ENCODE data around the gene MYOG.

Gene MYOG

GRCh38 chr1:203055161-203055799 lies 30.5 kb downstream of the MYOG start:
- WGBS (ENCODE audit: insufficient coverage, insufficient read length) = no CpG with 5 or more reads among the region's 24 CpGs
- H3K36me3 ChIP-seq (ENCODE audit: control insufficient read depth, insufficient read depth, low read length) = no peaks in the 10 kb centered on the region; the same call in 1 of the 2 replicates

GRCh38 chr1:203054642-203055041 lies 31.2 kb downstream of the MYOG start:
- Histone ChIP-seq H3K9me3 (ENCODE audit: control insufficient read depth, insufficient read depth, low read length) (no peaks in the 10 kb centered on the region), H3K4me3 (ENCODE audit: low read length) (no peak overlapping the region), H3K27me3 (ENCODE audit: control insufficient read depth, insufficient read depth, low read length) (no peaks in the 10 kb centered on the region), H3K4me1 (ENCODE audit: control insufficient read depth, insufficient read depth, low read length) (peaks cover 20% of the 10 kb centered on the region), H3K27ac (ENCODE audit: low read length) (no peak overlapping the region), H3K36me3 (ENCODE audit: control insufficient read depth, insufficient read depth, low read length) (no peaks in the 10 kb centered on the region)
- no peak for DNase-seq (ENCODE audit: low read depth, low spot score)
- no CpG with 5 or more reads among the region's 5 CpGs for WGBS (ENCODE audit: insufficient coverage, insufficient read length)

More at GRCh38 chr1:203055161-203055799, 30.5 kb downstream of the MYOG start:
- Histone ChIP-seq H3K4me1 (ENCODE audit: control insufficient read depth, insufficient read depth, low read length) (peaks cover 20% of the 10 kb centered on the region), H3K27me3 (ENCODE audit: control insufficient read depth, insufficient read depth, low read length) (no peaks in the 10 kb centered on the region), H3K27ac (ENCODE audit: low read length) (no peak overlapping the region), H3K9me3 (ENCODE audit: control insufficient read depth, insufficient read depth, low read length) (no peaks in the 10 kb centered on the region), H3K4me3 (ENCODE audit: low read length) (no peak overlapping the region)
- peak; percentile 63 for DNase-seq (ENCODE audit: low read depth, low spot score)

GRCh38 chr1:203054184-203054583 lies 31.6 kb downstream of the MYOG start:
- peaks cover 20% of the 10 kb centered on the region for H3K4me1 ChIP-seq (ENCODE audit: control insufficient read depth, insufficient read depth, low read length)

GRCh38 chr1:203052601-203053000 lies 33.2 kb downstream of the MYOG start:
- Histone ChIP-seq H3K4me3 (ENCODE audit: low read length) (no peak overlapping the region), H3K27ac (ENCODE audit: low read length) (no peak overlapping the region), H3K36me3 (ENCODE audit: control insufficient read depth, insufficient read depth, low read length) (no peaks in the 10 kb centered on the region), H3K27me3 (ENCODE audit: control insufficient read depth, insufficient read depth, low read length) (no peaks in the 10 kb centered on the region), H3K4me1 (ENCODE audit: control insufficient read depth, insufficient read depth, low read length) (peaks cover 25% of the 10 kb centered on the region), H3K9me3 (ENCODE audit: control insufficient read depth, insufficient read depth, low read length) (no peaks in the 10 kb centered on the region)
- DNase-seq (ENCODE audit: low read depth, low spot score) = no peak
- WGBS (ENCODE audit: insufficient coverage, insufficient read length) = no CpG with 5 or more reads among the region's 3 CpGs

More at GRCh38 chr1:203054184-203054583, 31.6 kb downstream of the MYOG start:
- no peaks in the 10 kb centered on the region for H3K36me3 ChIP-seq (ENCODE audit: control insufficient read depth, insufficient read depth, low read length)
- no peak for DNase-seq (ENCODE audit: low read depth, low spot score)
- no peak overlapping the region for H3K27ac ChIP-seq (ENCODE audit: low read length)
- no peaks in the 10 kb centered on the region for H3K27me3 ChIP-seq (ENCODE audit: control insufficient read depth, insufficient read depth, low read length)
- H3K4me3 ChIP-seq (ENCODE audit: low read length) = no peak overlapping the region
- no peaks in the 10 kb centered on the region for H3K9me3 ChIP-seq (ENCODE audit: control insufficient read depth, insufficient read depth, low read length)
- WGBS (ENCODE audit: insufficient coverage, insufficient read length) = no CpG with 5 or more reads among the region's 1 CpG

GRCh38 chr1:203051841-203052324 lies 33.9 kb downstream of the MYOG start:
- no CpG with 5 or more reads among the region's 20 CpGs for WGBS (ENCODE audit: insufficient coverage, insufficient read length)
- peaks cover 25% of the 10 kb centered on the region for H3K4me1 ChIP-seq (ENCODE audit: control insufficient read depth, insufficient read depth, low read length)
- H3K27ac ChIP-seq (ENCODE audit: low read length) = no peak overlapping the region
- no peak overlapping the region for H3K4me3 ChIP-seq (ENCODE audit: low read length)
- no peaks in the 10 kb centered on the region for H3K36me3 ChIP-seq (ENCODE audit: control insufficient read depth, insufficient read depth, low read length)
- H3K9me3 ChIP-seq (ENCODE audit: control insufficient read depth, insufficient read depth, low read length) = no peaks in the 10 kb centered on the region
- DNase-seq (ENCODE audit: low read depth, low spot score) = no peak
- H3K27me3 ChIP-seq (ENCODE audit: control insufficient read depth, insufficient read depth, low read length) = no peaks in the 10 kb centered on the region

- no peak overlapping the region for H3K27ac ChIP-seq (ENCODE audit: low read length)
- no peaks in the 10 kb centered on the region for H3K36me3 ChIP-seq (ENCODE audit: control insufficient read depth, insufficient read depth, low read length)
- no CpG with 5 or more reads among the region's 4 CpGs for WGBS (ENCODE audit: insufficient coverage, insufficient read length)
- H3K4me1 ChIP-seq (ENCODE audit: control insufficient read depth, insufficient read depth, low read length) = peaks cover 23% of the 10 kb centered on the region
- no peaks in the 10 kb centered on the region for H3K27me3 ChIP-seq (ENCODE audit: control insufficient read depth, insufficient read depth, low read length)
- H3K4me3 ChIP-seq (ENCODE audit: low read length) = no peak overlapping the region
- DNase-seq (ENCODE audit: low read depth, low spot score) = no peak
- no peaks in the 10 kb centered on the region for H3K9me3 ChIP-seq (ENCODE audit: control insufficient read depth, insufficient read depth, low read length)
Measured at GRCh38 chr1:203050826-203051225, 35.0 kb downstream of the MYOG start.

- Histone ChIP-seq H3K36me3 (ENCODE audit: control insufficient read depth, insufficient read depth, low read length) (no peaks in the 10 kb centered on the region), H3K9me3 (ENCODE audit: control insufficient read depth, insufficient read depth, low read length) (no peaks in the 10 kb centered on the region), H3K27ac (ENCODE audit: low read length) (no peak overlapping the region), H3K4me3 (ENCODE audit: low read length) (no peak overlapping the region), H3K4me1 (ENCODE audit: control insufficient read depth, insufficient read depth, low read length) (peaks cover 16% of the 10 kb centered on the region), H3K27me3 (ENCODE audit: control insufficient read depth, insufficient read depth, low read length) (no peaks in the 10 kb centered on the region)
- DNase-seq (ENCODE audit: low read depth, low spot score) = no peak
- WGBS (ENCODE audit: insufficient coverage, insufficient read length) = no CpG with 5 or more reads among the region's 14 CpGs
Measured at GRCh38 chr1:203049576-203050180, 36.1 kb downstream of the MYOG start.

GRCh38 chr1:203049077-203049476 lies 36.7 kb downstream of the MYOG start:
- no peaks in the 10 kb centered on the region for H3K9me3 ChIP-seq (ENCODE audit: control insufficient read depth, insufficient read depth, low read length)
- H3K27ac ChIP-seq (ENCODE audit: low read length) = no peak overlapping the region
- H3K4me1 ChIP-seq (ENCODE audit: control insufficient read depth, insufficient read depth, low read length) = peaks cover 13% of the 10 kb centered on the region
- no peak overlapping the region for H3K4me3 ChIP-seq (ENCODE audit: low read length)
- H3K27me3 ChIP-seq (ENCODE audit: control insufficient read depth, insufficient read depth, low read length) = no peaks in the 10 kb centered on the region
- H3K36me3 ChIP-seq (ENCODE audit: control insufficient read depth, insufficient read depth, low read length) = no peaks in the 10 kb centered on the region
- no CpG with 5 or more reads among the region's 4 CpGs for WGBS (ENCODE audit: insufficient coverage, insufficient read length)
- DNase-seq (ENCODE audit: low read depth, low spot score) = no peak

- H3K4me3 ChIP-seq (ENCODE audit: low read length) = no peak overlapping the region
- no CpG with 5 or more reads among the region's 23 CpGs for WGBS (ENCODE audit: insufficient coverage, insufficient read length)
- no peaks in the 10 kb centered on the region; the same call in 1 of the 2 replicates for H3K36me3 ChIP-seq (ENCODE audit: control insufficient read depth, insufficient read depth, low read length)
- H3K27me3 ChIP-seq (ENCODE audit: control insufficient read depth, insufficient read depth, low read length) = no peaks in the 10 kb centered on the region
- peaks cover 9% of the 10 kb centered on the region for H3K4me1 ChIP-seq (ENCODE audit: control insufficient read depth, insufficient read depth, low read length)
- DNase-seq (ENCODE audit: low read depth, low spot score) = no peak
- H3K27ac ChIP-seq (ENCODE audit: low read length) = no peak overlapping the region
- H3K9me3 ChIP-seq (ENCODE audit: control insufficient read depth, insufficient read depth, low read length) = no peaks in the 10 kb centered on the region
Measured at GRCh38 chr1:203048555-203049051, 37.2 kb downstream of the MYOG start.

- Histone ChIP-seq H3K4me3 (ENCODE audit: low read length) (no peak overlapping the region), H3K27ac (ENCODE audit: low read length) (no peak overlapping the region), H3K4me1 (ENCODE audit: control insufficient read depth, insufficient read depth, low read length) (peaks cover 8% of the 10 kb centered on the region), H3K36me3 (ENCODE audit: control insufficient read depth, insufficient read depth, low read length) (no peaks in the 10 kb centered on the region; the same call in 1 of the 2 replicates), H3K27me3 (ENCODE audit: control insufficient read depth, insufficient read depth, low read length) (no peaks in the 10 kb centered on the region), H3K9me3 (ENCODE audit: control insufficient read depth, insufficient read depth, low read length) (no peaks in the 10 kb centered on the region)
- no peak for DNase-seq (ENCODE audit: low read depth, low spot score)
- no CpG with 5 or more reads among the region's 11 CpGs for WGBS (ENCODE audit: insufficient coverage, insufficient read length)
Measured at GRCh38 chr1:203048086-203048485, 37.7 kb downstream of the MYOG start.
